CD4-positive, alpha-beta T cell treated with Interleukin-4 for 1 hour (primary cell): ENCODE results near the gene NSD1.
"Not testable (repeated sequence)": the region's sequence is repeated elsewhere in the genome, so short reads cannot be mapped to it uniquely, and the experiment has no call there.

Experiments
- DNase-seq, 2 donors: peaks; one replicate each; pipeline ENCODE4 v3.0.0-alpha.2; 2020 to 2022

Gene NSD1

DNA sequence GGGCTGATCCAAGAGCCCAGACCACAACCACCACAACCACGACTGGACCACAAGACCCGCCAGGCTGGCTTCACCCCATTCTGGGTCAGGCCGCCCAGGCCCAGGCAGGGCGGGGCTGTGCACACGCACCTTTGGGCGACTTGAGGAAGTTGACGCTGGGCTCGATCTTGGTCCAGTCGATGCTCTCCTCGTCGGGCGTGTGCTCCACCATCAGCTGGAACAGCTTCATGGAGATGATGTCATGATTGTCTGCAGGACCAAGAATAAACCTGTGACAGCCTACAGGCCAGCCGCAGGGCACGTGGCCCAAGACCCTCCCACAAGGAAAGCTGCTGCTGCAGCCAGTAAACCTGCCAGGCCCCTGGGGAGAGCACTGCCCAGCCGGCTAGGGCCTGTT is 200.6 kb downstream of the NSD1 start:
- DNase-seq = no peak

DNA sequence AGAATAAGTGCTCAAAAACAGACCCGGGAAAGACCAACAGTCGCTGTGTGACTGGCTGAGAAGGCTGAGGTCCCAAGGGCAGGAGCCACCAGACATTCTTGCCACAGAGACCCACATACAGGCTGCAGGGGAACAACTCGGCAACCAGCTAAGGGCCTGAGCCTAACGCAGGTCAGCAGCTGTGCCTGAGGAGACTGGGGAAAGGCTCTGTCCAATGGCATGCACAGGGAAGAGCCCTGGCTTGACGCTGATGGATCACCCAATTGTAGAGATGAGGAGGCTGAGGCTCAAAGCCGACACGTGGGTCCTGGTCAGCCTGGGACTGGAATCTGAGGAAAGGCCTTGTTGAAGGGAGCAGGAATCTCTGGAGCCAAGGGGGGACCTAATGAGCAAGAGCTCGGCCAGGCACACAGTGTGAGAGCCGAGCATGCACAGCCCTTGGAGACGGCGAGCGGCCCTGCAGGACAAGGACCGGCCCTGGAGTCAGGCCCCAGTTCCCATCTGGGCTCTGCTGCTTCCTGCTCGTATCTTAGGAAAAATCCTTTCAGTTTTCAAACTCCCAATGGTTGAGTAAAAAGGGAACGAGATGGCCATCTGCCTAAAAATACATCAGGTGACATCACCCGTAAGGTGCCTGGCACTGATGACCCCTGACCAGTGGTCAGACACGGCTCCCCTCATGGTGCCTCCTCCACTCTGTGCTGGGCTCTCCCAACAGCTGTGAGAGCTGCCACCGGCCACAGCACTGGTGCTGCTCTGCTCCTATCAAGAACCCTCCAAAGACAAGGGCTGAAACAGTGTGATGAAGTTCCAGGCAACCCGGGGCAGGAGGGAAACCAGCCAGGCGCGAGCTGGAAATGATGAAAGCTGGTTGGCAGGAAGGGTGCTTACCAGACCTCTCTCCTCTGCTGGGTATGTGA is 201.5 kb downstream of the NSD1 start:
- DNase-seq = no peak

DNA sequence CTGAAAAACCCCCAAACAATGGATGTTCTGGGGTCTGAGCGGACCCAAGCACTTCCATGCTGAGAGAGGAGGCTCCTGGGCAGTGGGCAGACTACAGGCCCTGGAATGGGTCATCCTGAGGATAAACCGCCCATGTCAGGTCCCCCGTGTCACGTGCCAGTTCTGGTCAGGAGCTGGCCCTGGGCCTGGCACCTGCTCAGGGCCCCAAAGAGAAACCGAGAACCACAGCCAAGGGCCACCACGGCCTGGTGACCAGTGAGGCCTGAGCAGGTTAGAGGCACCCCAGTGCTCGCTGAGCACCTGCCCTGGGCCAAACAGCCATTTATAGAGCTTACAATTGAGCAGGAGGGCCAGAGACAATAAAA is 202.1 kb downstream of the NSD1 start:
- DNase-seq = no peak

DNA sequence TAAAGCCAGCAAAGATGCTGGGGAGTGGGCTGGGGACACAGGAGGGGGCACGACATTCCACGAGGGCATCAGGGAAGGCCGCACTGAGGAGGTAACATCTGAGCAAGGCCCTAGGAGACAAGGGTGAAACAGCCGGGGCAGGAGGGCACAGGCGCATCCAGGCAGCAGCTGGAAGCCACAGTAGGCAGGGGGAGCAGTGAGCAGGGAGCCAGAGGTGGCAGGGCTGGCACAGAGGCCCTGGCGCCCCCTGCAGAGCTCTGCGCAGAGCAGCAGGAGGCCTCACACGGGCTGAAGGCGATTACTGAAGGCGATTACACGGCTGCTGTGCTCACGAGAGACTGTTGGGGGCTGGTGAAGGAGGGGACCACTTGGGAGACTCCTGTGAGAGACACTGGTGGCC is 202.5 kb downstream of the NSD1 start:
- no peak for DNase-seq

- DNase-seq = no peak
Observed at GRCh38 chr5:177336603-177337494, 203.3 kb downstream of the NSD1 start.

DNA sequence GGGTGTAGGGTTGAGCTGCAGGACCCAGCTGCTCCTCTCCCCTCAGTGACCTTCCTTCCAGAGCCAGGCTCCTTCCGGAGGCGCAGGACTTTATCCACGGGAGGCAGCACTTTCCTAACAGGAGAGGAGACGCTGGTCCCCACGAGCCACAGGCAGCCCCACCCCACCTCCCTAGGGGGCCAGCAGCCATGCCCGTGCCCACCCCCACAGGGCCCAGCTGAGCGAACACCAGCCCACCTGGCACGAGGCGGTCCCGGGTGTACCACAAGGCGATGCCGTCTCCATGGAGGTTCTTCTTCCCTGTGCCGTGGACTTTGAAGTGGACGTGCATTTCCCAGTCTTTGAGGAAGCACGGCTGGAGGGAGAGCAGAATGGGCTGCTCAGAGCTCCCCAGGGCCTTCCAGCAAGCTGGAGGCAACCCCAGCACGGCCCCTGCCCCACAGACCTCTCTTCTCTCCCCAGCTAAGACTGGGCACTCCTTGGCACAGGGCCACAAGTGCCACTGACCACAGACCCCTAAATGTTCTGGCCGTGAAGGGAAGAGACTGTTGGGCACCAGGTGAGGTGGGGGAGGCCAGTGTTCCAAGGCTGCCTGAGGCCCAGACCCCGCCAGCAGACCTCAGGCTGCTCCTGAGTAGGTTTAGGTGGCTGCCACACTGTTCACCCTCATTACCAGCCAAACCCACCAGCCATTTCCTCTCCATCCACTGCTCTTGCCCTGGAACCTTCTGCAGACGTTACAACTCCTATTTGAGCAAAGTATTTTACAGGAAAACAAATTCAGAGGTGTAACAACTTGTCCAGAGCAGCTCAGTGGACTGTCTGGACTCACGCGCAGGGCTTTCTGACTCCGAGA is 204.9 kb downstream of the NSD1 start:
- DNase-seq = no peak

DNA sequence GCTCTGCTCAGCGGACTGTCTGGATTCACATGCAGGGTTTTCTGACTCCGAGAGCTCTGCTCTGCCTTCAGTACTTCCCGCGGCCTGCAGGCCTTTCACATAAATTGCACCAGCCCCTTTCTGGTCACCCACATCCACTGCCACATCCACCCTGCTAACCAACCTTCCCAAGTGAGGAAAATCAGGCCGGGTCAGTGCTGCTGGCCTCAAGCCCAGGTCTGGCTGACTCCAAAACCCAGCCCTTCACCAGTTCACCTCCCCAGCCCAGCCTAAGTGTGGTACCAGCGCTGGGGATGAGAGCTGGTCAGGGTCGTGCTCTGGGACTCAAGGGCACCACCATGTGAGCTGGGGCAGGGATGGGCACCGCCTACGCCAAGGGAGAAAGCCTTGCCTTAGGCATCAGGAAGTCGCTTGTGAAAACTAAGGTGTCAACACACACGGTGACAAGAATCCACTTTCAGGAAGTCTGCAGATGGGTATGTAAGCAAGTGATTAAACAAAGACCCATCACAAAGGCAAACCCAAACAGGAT is 205.6 kb downstream of the NSD1 start:
- no peak for DNase-seq

GRCh38 chr5:177343000-177343399 is 209.4 kb downstream of the NSD1 start:
- DNase-seq = not testable (repeated sequence)

GRCh38 chr5:177343777-177344176 is 210.2 kb downstream of the NSD1 start:
- no peak for DNase-seq

GRCh38 chr5:177344891-177345290 is 211.3 kb downstream of the NSD1 start:
- DNase-seq = no peak

- DNase-seq = no peak
Observed at GRCh38 chr5:177346820-177347219, 213.2 kb downstream of the NSD1 start.

- DNase-seq = no peak
Observed at GRCh38 chr5:177347699-177348098, 214.1 kb downstream of the NSD1 start.

- DNase-seq = no peak
Observed at GRCh38 chr5:177349362-177349647, 215.7 kb downstream of the NSD1 start.

- DNase-seq = no peak
Observed at GRCh38 chr5:177349762-177350161, 216.2 kb downstream of the NSD1 start.
